ENCODE data around the gene TWIST2.

Gene TWIST2

DNA sequence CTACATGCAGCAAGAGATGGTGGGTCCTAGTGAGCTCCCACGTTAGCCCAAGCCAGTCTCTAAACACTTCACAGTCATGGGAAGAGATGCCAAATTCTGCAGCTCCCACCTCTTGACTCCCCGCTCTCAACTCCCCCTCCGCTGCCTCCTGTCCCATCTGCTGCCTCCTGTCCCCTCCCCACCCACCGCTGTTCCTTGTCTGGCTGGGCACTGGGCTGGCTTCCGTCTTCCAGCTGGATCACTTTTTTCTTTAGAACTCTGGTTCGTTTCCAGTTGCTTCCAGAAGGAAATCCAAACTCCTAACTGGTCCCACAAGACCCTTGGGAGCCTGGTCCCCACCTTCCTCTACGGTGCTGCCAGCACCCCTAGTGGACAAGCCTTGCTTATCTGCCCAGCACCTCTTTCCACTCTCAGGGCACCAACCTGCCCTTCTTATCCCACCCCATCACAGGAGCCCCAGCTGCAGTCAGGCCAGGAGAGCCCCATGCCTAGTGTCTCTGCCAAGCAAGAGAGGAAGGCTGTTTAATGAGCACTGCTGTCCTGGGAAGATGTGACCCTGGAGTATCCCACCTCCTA lies 12.1 kb upstream of the TWIST2 start:
- no peak for TF ChIP-seq SIN3A (IDR thresholded peaks at IDR 0.05; ENCODE audit: borderline replicate concordance, insufficient read depth, low read length)
- TF ChIP-seq, protein P1, sequence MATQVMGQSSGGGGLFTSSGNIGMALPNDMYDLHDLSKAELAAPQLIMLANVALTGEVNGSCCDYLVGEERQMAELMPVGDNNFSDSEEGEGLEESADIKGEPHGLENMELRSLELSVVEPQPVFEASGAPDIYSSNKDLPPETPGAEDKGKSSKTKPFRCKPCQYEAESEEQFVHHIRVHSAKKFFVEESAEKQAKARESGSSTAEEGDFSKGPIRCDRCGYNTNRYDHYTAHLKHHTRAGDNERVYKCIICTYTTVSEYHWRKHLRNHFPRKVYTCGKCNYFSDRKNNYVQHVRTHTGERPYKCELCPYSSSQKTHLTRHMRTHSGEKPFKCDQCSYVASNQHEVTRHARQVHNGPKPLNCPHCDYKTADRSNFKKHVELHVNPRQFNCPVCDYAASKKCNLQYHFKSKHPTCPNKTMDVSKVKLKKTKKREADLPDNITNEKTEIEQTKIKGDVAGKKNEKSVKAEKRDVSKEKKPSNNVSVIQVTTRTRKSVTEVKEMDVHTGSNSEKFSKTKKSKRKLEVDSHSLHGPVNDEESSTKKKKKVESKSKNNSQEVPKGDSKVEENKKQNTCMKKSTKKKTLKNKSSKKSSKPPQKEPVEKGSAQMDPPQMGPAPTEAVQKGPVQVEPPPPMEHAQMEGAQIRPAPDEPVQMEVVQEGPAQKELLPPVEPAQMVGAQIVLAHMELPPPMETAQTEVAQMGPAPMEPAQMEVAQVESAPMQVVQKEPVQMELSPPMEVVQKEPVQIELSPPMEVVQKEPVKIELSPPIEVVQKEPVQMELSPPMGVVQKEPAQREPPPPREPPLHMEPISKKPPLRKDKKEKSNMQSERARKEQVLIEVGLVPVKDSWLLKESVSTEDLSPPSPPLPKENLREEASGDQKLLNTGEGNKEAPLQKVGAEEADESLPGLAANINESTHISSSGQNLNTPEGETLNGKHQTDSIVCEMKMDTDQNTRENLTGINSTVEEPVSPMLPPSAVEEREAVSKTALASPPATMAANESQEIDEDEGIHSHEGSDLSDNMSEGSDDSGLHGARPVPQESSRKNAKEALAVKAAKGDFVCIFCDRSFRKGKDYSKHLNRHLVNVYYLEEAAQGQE (IDR thresholded peaks at IDR 0.05; ENCODE audit: insufficient read depth in 1 of 2, low read depth in 2 of 2, low read length in 2 of 2): no peak
- no peak for TF ChIP-seq FOXP2 (optimal IDR thresholded peaks at IDR 0.05; ENCODE audit: borderline replicate concordance, extremely low read depth, extremely low read length, insufficient read depth)
- no peak for TF ChIP-seq TAF1 (IDR thresholded peaks at IDR 0.05; ENCODE audit: borderline replicate concordance, insufficient read depth, low read length)
- no peak for TF ChIP-seq POLR2AphosphoS5 (IDR thresholded peaks at IDR 0.05; ENCODE audit: low read depth, low read length)

DNA sequence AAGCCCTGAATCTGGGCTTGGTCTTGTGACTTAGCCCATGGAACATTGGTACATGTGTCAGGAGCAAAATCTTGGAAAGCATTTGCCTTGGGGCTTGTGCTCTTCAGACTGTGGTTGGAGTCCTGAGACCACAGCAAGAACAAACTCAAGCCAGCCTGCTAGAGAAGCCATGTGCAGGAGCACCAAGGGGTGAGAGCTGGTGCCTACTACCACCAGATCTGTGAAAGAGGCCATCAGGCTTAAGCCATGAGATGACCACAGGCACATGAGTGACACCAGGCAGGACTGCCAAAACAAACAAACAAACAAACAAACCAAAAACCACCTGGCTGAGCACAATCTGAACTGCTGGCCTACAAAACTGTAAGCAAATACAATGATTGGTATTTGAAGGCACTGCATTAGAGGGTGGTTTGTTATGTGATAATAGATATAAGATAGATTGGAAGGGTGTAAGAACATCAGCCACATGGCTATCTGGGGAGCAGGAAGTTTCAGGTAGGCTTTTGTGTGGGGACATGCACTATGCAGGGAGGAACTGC lies 9.0 kb upstream of the TWIST2 start:
- no peak for TF ChIP-seq SIN3A (IDR thresholded peaks at IDR 0.05; ENCODE audit: borderline replicate concordance, insufficient read depth, low read length)
- no peak for TF ChIP-seq TAF1 (IDR thresholded peaks at IDR 0.05; ENCODE audit: borderline replicate concordance, insufficient read depth, low read length)

DNA sequence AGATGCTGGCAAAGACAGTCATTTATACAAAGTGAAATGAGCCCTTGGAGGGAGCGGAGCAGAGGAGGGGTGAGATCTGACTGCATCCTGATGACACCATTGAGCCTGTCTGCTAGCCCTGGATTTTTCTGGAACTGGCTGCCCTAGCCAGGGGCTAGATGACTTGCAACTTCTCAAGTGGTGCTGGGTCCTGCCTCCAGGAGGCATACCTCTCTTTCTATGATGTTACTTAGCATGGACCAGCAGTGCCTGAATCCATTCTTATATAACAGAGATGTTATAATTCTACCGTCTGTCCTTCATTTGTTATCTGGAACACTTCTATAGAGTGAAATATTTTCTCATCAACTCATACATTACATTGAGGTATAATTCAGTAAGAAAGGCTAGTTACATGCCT lies 8.5 kb upstream of the TWIST2 start:
- TF ChIP-seq FOXP2 (optimal IDR thresholded peaks at IDR 0.05; ENCODE audit: borderline replicate concordance, extremely low read depth, extremely low read length, insufficient read depth) (no peak), POLR2AphosphoS5 (IDR thresholded peaks at IDR 0.05; ENCODE audit: low read depth, low read length) (no peak), SIN3A (IDR thresholded peaks at IDR 0.05; ENCODE audit: borderline replicate concordance, insufficient read depth, low read length) (no peak), TAF1 (IDR thresholded peaks at IDR 0.05; ENCODE audit: borderline replicate concordance, insufficient read depth, low read length) (no peak)
- TF ChIP-seq, protein P1 (IDR thresholded peaks at IDR 0.05; ENCODE audit: insufficient read depth in 1 of 2, low read depth in 2 of 2, low read length in 2 of 2): no peak

DNA sequence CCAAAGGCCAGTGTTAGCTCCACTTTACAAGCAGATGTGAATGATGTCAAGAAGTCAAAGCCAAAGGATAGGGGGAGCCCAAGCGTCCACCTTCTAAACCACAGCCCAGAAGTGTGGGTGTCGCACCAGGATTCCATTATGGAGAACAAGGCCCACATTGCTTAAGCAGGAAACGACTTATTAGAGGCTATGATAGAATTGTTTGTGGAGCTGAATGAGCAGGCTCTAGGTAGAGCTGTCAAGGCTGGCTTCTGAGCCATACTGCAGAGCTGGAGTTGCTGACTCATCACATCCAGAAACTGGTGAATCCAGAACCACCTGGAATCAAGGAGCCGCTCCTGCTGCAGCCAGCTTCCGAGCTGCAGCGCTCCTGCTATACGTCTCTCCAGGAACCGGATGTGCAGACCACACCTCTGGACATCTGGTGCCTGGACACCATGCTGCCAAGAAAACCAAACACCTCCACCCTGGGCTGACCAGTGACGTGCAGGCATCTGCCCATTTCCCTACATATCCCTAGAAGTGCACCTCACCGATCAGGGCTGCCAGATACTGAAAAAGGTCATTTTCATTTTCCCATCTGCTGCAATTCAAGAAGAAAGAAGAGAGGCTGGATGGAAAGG lies 6.2 kb upstream of the TWIST2 start:
- TF ChIP-seq SIN3A (IDR thresholded peaks at IDR 0.05; ENCODE audit: borderline replicate concordance, insufficient read depth, low read length): no peak
- no peak for TF ChIP-seq FOXP2 (optimal IDR thresholded peaks at IDR 0.05; ENCODE audit: borderline replicate concordance, extremely low read depth, extremely low read length, insufficient read depth)
- no peak for TF ChIP-seq TAF1 (IDR thresholded peaks at IDR 0.05; ENCODE audit: borderline replicate concordance, insufficient read depth, low read length)
- TF ChIP-seq, protein P1 (IDR thresholded peaks at IDR 0.05; ENCODE audit: insufficient read depth in 1 of 2, low read depth in 2 of 2, low read length in 2 of 2): no peak
- no peak for TF ChIP-seq POLR2AphosphoS5 (IDR thresholded peaks at IDR 0.05; ENCODE audit: low read depth, low read length)

DNA sequence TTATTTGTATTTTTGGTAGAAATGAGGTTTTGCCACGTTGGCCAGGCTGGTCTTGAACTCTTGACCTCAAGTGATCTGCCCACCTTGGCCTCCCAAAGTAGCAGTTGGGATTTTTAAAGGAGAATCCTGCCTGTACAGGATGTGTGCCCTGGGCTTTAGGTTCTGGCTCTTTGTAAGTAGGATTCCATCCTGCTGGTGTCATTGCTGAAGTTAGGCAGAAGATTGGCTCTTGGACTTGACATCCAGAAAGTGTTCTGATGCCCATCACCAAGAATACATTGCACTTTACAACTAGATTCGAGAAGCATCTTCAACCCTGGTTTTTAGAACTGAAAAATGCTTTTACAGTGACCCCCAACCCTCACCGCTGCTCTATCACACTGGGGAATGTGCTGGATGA lies 4.4 kb upstream of the TWIST2 start:
- TF ChIP-seq, protein P1 (IDR thresholded peaks at IDR 0.05; ENCODE audit: insufficient read depth in 1 of 2, low read depth in 2 of 2, low read length in 2 of 2): no peak
- TF ChIP-seq POLR2AphosphoS5 (IDR thresholded peaks at IDR 0.05; ENCODE audit: low read depth, low read length) (no peak), TAF1 (IDR thresholded peaks at IDR 0.05; ENCODE audit: borderline replicate concordance, insufficient read depth, low read length) (no peak), FOXP2 (optimal IDR thresholded peaks at IDR 0.05; ENCODE audit: borderline replicate concordance, extremely low read depth, extremely low read length, insufficient read depth) (no peak), SIN3A (IDR thresholded peaks at IDR 0.05; ENCODE audit: borderline replicate concordance, insufficient read depth, low read length) (no peak)
